Psoas muscle (tissue), 8 donors: ENCODE measurements around the gene MRGPRG. TPM values are rescaled to one million over a fixed set of nuclear protein-coding genes. Genes with fewer than 3 reads are reported as not detected.
"Not testable (repeated sequence)": the region's sequence is repeated elsewhere in the genome, so short reads cannot be mapped to it uniquely, and the experiment has no call there.

Experiments
- ATAC-seq, 4 donors: fragments of 200-7000 bp; cut with Tn5 transposase; one replicate each; pipeline ENCODE4 v1.9.1; 2020; ENCODE audit warnings: moderate library complexity in 3 of 4, mild to moderate bottlenecking in 2 of 4
- DNase-seq, 2 donors: peaks; one replicate each; pipeline ENCODE4 v3.0.0-alpha.2; 2020
- H3K27ac ChIP-seq: fragments of 200-600 bp; one replicate; pipeline ENCODE4 v1.8.0; 2022
- H3K27me3 ChIP-seq, 3 donors: fragments of 200-600 bp in 1 of 3; one replicate each; pipeline versions ENCODE4 v1.6.1 to v1.8.0; 2013 to 2022; ENCODE audit warnings: low read length in 2 of 3, mild to moderate bottlenecking in 2 of 3, moderate library complexity in 1 of 3; ENCODE audit not compliant: insufficient read depth in 3 of 3
- H3K36me3 ChIP-seq, 2 donors: fragments of 200-600 bp in 1 of 2; one replicate each; pipeline versions ENCODE4 v1.6.1 to v1.8.0; 2013 to 2022; ENCODE audit warnings: low read depth in 1 of 2, mild to moderate bottlenecking in 1 of 2, moderate library complexity in 1 of 2; ENCODE audit not compliant: insufficient read depth in 1 of 2
- H3K4me1 ChIP-seq: fragments of 200-600 bp; one replicate; pipeline ENCODE4 v1.8.0; 2022
- H3K4me3 ChIP-seq: fragments of 200-600 bp; one replicate; pipeline ENCODE4 v1.8.0; 2022; ENCODE audit warnings: mild to moderate bottlenecking
- H3K9me3 ChIP-seq: fragments of 200-600 bp; one replicate; pipeline ENCODE4 v1.8.0; 2022
- CTCF ChIP-seq: fragments of 200-600 bp; IDR thresholded peaks from one replicate; pipeline ENCODE4 v1.8.0; 2022; ENCODE audit warnings: antibody characterized with exemption
- WGBS, 3 donors: extraction: QIAGEN DNeasy Blood & Tissue Kit; methylation state at CpG; one replicate each; pipeline versions ENCODE4 v1.1.6 to v1.1.7; 2013; 5-methylcytosine and 5-hydroxymethylcytosine counted together
- intact Hi-C, 2 donors: fragments of 100-400 bp; cut with DNase I; formaldehyde crosslinking; loops; one replicate each; pipeline versions ENCODE4 v1.11.0 to v1.14.2; 2022
- long read RNA-seq, 2 donors: library from polyadenylated mRNA; unstranded; transcript quantifications; one replicate each; pipeline ENCODE4 v2.0.0, GENCODE V29; 2021
- polyA plus RNA-seq, 3 donors: library from polyadenylated mRNA; stranded (reverse); fragments of 200-250 nt; gene quantifications; one replicate each; pipeline ENCODE4 v1.2.3, GENCODE V29; 2013
- total RNA-seq, 4 donors: library from RNA; stranded (reverse); fragmentation: NEBNext Ultra II Directional in 2 of 4; extraction: Animal tissue kit (Norgen Biotek cat#: 25700) in 2 of 4; gene quantifications; one replicate each; pipeline versions ENCODE4 v1.2.1 to v1.2.4, GENCODE V29; 2021 to 2023
- donor health status: healthy with polysubstance abuse.
- donor health status: DM: no; HTN: no; CAD: no; lungs with moderate emphysema.
- donor health status: Bipolar disorder and iron deficiency.
- donor health status: healthy.
- donor health status: DM: yes; HTN: yes; CAD: no.
- donor health status: DM: no; HTN: no; CAD: no.
- donor health status: DM: no; HTN: no; CAD: no.
- donor health status: DM: yes; HTN: yes; CAD: no.

MRGPRG gene
- total RNA-seq (not detected), polyA plus RNA-seq (not detected)
- long read RNA-seq, donor 1 = 0 reads
- long read RNA-seq, donor 2 = 0 reads

- intact Hi-C loops = no loop called here
- no peak for TF ChIP-seq CTCF
- H3K9me3 ChIP-seq = no peaks in the 10 kb centered on the region
- DNase-seq (no peak), ATAC-seq (no peak)
- H3K27me3 ChIP-seq = peaks cover 0 to 59% (median 20%) of the 10 kb centered on the region in 3 donors
- 81 to 86% (median 83%) methylated on average over 33 to 35 of the region's 35 CpGs for WGBS, 3 donors
- H3K4me3 ChIP-seq = no peak within 1 kb of the TSS
- no peak within 1 kb of the TSS for H3K27ac ChIP-seq
- H3K4me1 ChIP-seq = no peaks in the 10 kb centered on the region
- no peaks in the 10 kb centered on the region for H3K36me3 ChIP-seq
Measured at GRCh38 chr11:3218483-3219280, at the start of gene MRGPRG. Gene MRGPRG, minus strand, starts transcription at chr11:3218813. Its CDS starts 0 bp downstream, at chr11:3218813.

DNA sequence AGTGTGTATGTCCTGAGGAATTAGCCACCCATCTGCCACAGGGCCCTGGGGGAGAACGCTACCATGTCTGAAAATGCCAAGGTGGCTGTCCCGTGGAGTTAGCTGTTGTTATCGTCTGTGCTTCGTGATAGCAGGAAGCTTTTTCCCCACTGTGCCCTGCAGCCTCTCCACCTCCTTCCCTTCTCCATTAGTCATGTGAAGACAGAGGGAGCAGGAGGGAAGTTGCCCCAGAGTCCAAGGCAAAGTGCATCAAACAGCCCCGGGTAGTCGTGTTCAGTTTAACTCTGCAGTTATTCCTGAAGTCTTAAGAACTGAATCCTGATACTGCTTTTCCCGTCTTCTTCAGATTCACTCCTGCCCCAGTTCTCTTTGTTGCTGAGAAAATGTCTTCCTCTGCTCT, 43.9 kb upstream of the MRGPRG start:
- H3K4me1 ChIP-seq, intact Hi-C loops, H3K27me3 ChIP-seq, H3K27ac ChIP-seq, H3K36me3 ChIP-seq, ATAC-seq, DNase-seq, H3K9me3 ChIP-seq, H3K4me3 ChIP-seq: not testable (repeated sequence)
- WGBS, 3 donors = 61 to 70% methylated on average over 5 to 6 of the region's 7 CpGs; no CpG with 5 or more reads in 1 of the 3 donors

DNA sequence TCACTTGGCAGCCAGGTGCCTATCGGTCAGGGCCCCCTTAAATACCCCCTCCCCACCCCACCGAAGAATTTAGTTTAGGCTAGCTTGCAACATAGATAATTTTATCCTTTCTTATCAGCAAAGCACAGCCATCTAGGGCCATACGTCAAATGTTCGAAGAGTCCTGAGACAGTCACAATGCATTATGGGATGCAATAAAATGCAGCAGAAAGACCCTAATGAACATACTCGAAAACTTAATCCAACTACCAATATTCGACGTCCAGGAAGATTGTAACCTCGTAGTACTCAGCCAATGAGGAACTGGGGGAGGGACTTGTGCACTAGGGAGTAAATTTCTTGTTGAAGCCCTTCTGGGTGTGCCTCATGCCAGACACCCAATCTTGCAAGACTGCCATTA, 43.2 kb upstream of the MRGPRG start:
- DNase-seq, H3K4me3 ChIP-seq, H3K27ac ChIP-seq, ATAC-seq, H3K27me3 ChIP-seq, intact Hi-C loops, H3K36me3 ChIP-seq, H3K4me1 ChIP-seq, H3K9me3 ChIP-seq: not testable (repeated sequence)
- 61 to 75% (median 66%) methylated on average over 4 to 7 of the region's 8 CpGs for WGBS, 3 donors

GRCh38 chr11:3257509-3257908, 38.9 kb upstream of the MRGPRG start:
- H3K9me3 ChIP-seq, H3K27ac ChIP-seq, H3K4me3 ChIP-seq, intact Hi-C loops, ATAC-seq, H3K36me3 ChIP-seq, DNase-seq, H3K4me1 ChIP-seq, H3K27me3 ChIP-seq: not testable (repeated sequence)
- WGBS, 3 donors = 79 to 100% (median 89%) methylated on average over 1 of the region's 1 CpG

DNA sequence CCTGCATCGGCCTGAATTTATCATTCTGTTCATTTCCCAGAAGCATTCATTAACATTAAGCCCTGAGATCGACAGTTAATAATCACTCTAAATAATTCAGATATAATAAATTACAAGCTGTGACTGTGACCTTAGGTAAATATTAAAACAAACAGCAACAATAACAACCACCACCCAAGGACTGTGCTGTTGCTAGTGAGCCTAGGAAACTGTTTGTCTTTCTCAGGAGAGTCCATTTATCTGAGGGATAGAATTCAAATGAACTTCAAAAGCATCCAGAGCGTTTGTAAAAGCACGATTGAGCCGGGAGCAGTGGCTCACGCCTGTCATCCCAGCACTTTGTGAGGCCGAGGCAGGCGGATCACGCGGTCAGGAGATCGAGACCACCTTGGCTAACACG, 36.6 kb upstream of the MRGPRG start:
- 90 to 95% (median 93%) methylated on average over 3 to 5 of the region's 12 CpGs for WGBS, 3 donors

GRCh38 chr11:3254773-3255172, 36.2 kb upstream of the MRGPRG start:
- H3K36me3 ChIP-seq, DNase-seq, H3K4me3 ChIP-seq, H3K9me3 ChIP-seq, H3K27ac ChIP-seq, ATAC-seq, H3K27me3 ChIP-seq, intact Hi-C loops, H3K4me1 ChIP-seq: not testable (repeated sequence)
- no CpG with 5 or more reads among the region's 14 CpGs for WGBS, 3 donors

More for the DNA sequence above, 36.6 kb upstream of the MRGPRG start:
- H3K4me1 ChIP-seq, H3K9me3 ChIP-seq, H3K4me3 ChIP-seq, DNase-seq, H3K27ac ChIP-seq, H3K27me3 ChIP-seq, intact Hi-C loops, ATAC-seq, H3K36me3 ChIP-seq: not testable (repeated sequence)

GRCh38 chr11:3245071-3245470, 26.5 kb upstream of the MRGPRG start:
- Histone ChIP-seq H3K27me3 (no peaks in the 10 kb centered on the region), H3K4me1 (no peaks in the 10 kb centered on the region), H3K9me3 (no peaks in the 10 kb centered on the region), H3K36me3 (no peaks in the 10 kb centered on the region), H3K4me3 (no peak overlapping the region), H3K27ac (no peak overlapping the region)
- intact Hi-C loops = no loop called here
- ATAC-seq (no peak), DNase-seq (no peak)
- TF ChIP-seq CTCF = no peak
